ENCODE measurements around the gene CBLB. TPM values are rescaled to one million over a fixed set of nuclear protein-coding genes. Genes with fewer than 3 reads are reported as not detected.

Gene CBLB
- total and polyA plus RNA-seq, 4 experiments from 2014 or later = 17.0 to 106 (median 66.6) TPM

DNA sequence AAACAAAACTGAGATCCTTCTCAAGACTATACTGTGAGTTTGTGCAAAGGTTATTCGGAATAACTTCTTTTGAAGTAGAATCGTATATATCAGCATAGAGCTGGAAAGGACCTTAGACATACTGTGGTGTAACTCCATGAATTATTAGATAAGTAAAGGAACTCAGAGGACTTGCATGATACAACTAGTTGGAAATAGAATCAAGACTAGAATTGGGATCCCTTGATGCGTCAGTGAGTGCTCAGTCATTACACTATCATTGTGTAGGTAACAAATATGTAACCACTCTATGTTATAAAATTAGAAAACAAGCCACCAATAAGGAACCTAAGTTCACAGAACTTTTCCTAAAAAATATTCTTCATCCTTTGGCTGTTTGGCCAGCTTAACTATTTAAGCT, 61.1 kb downstream of the CBLB start:
- no peak for DNase-seq
- intact Hi-C loops (cut with micrococcal nuclease) = loop anchor here (2.0 to 5.0 kb wide), 3 partner anchors 15 to 121 kb away; no protein-coding TSS in a partner anchor
- POLR2A ChIA-PET (ENCODE audit: partially characterized antibody) = interaction anchor here (1.1 to 1.4 kb wide), 3 partner anchors 10 to 29 kb away, joined by 3 read pairs; no protein-coding TSS in a partner anchor
- Mint-ChIP-seq H3K27me3 (no peaks in the 10 kb centered on the region), H3K36me3 (peaks cover 8 to 22% of the 10 kb centered on the region in 2 donors), H3K9me3 (no peaks in the 10 kb centered on the region), H3K27ac (no peak overlapping the region), H3K4me3 (no peak overlapping the region), H3K4me1 (peaks cover 42 to 72% (median 51%) of the 10 kb centered on the region in 4 donors)
- no peaks in the 10 kb centered on the region for H3K27me3 ChIP-seq (ENCODE audit: insufficient read depth, low read length)
- no peaks in the 10 kb centered on the region for H3K9me3 ChIP-seq (ENCODE audit: control insufficient read depth in 1 of 2, low read length in 2 of 2)
- H3K4me3 ChIP-seq (ENCODE audit: low read length in 2 of 2) = no peak overlapping the region
- peaks cover 49% of the 10 kb centered on the region for H3K4me1 ChIP-seq (ENCODE audit: insufficient read depth, low read length)
- no peaks in the 10 kb centered on the region for H3K36me3 ChIP-seq (ENCODE audit: insufficient read depth, low read length)
- CTCF ChIA-PET (ENCODE audit: partially characterized antibody) = interaction anchor here (1.6 kb wide), 1 partner anchor 43 kb away, joined by 3 read pairs; no protein-coding TSS in a partner anchor
- no peak overlapping the region for H3K27ac ChIP-seq (ENCODE audit: low read depth, low read length)

DNA sequence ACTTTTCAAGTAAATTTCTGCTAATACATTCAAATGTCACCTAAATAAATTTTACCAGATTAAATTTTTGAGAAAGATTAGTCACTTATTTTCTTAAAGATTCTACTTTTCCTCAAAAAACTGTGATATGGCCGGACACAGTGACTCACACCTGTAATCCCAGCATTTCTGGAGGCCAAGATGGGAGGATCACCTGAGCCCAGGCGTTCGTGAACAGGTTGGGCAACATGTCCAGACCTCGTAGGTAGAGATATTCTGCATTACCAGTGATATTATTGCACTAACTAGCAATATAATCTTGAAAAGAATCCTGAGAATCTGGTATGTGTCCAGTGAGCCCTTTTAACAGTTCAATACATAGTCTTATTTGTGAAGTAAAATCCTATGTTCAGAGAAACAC, 61.7 kb downstream of the CBLB start:
- no peak for DNase-seq
- Mint-ChIP-seq H3K27ac (no peak overlapping the region), H3K4me3 (peak overlapping the region in 1 of 8 donors; percentile 3), H3K27me3 (no peaks in the 10 kb centered on the region), H3K36me3 (peaks cover 8 to 19% of the 10 kb centered on the region in 2 donors), H3K4me1 (peaks cover 42 to 72% (median 51%) of the 10 kb centered on the region in 4 donors), H3K9me3 (no peaks in the 10 kb centered on the region)
- no peaks in the 10 kb centered on the region for H3K36me3 ChIP-seq (ENCODE audit: insufficient read depth, low read length)
- H3K9me3 ChIP-seq (ENCODE audit: control insufficient read depth in 1 of 2, low read length in 2 of 2) = no peaks in the 10 kb centered on the region
- H3K27me3 ChIP-seq (ENCODE audit: insufficient read depth, low read length) = no peaks in the 10 kb centered on the region
- no peak overlapping the region for H3K27ac ChIP-seq (ENCODE audit: low read depth, low read length)
- H3K4me1 ChIP-seq (ENCODE audit: insufficient read depth, low read length) = peaks cover 53% of the 10 kb centered on the region
- CTCF ChIA-PET (ENCODE audit: partially characterized antibody) = no interaction called here
- intact Hi-C loops (cut with micrococcal nuclease) = loop anchor here (2.0 to 5.0 kb wide), 3 partner anchors 16 to 120 kb away; no protein-coding TSS in a partner anchor
- no peak overlapping the region for H3K4me3 ChIP-seq (ENCODE audit: low read length in 2 of 2)
- POLR2A ChIA-PET (ENCODE audit: partially characterized antibody) = interaction anchor here (1.0 to 1.4 kb wide), 3 partner anchors 10 to 29 kb away, joined by 3 to 5 read pairs (median 3); no protein-coding TSS in a partner anchor

DNA sequence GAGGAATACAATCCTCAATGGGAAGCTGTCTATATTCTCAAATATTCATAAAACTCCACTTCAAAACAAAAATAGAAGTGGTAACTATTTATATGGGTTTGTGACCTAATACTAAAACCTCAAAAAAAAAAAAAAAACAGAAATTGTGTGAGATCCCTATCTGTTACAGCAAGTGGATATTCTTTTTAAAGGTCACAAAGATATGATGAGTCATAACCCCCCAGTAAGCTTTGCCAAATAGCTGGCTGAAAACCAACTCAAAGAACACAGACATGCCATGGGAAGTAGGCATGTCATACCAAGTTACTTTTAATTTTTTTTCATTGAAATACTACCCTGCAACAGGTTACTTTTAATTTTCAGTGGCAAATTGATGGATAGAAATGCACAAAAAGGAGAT, 62.5 kb downstream of the CBLB start:
- DNase-seq = peak in 4 of 5 donors; percentile 50 to 79 (median 62)
- Mint-ChIP-seq H3K27me3 (no peaks in the 10 kb centered on the region), H3K9me3 (no peaks in the 10 kb centered on the region), H3K36me3 (peaks cover 5 to 23% of the 10 kb centered on the region in 2 donors), H3K4me1 (peaks cover 46 to 72% (median 54%) of the 10 kb centered on the region in 4 donors), H3K4me3 (peak overlapping the region in 5 of 8 donors; percentile 0 to 48 (median 3)), H3K27ac (peak overlapping the region; percentile 35 to 89 (median 76))
- no peak overlapping the region for H3K27ac ChIP-seq (ENCODE audit: low read depth, low read length)
- no peaks in the 10 kb centered on the region for H3K9me3 ChIP-seq (ENCODE audit: control insufficient read depth in 1 of 2, low read length in 2 of 2)
- intact Hi-C loops (cut with micrococcal nuclease) = loop anchor here (1.0 to 5.0 kb wide), 5 partner anchors 16 to 120 kb away; no protein-coding TSS in a partner anchor
- CTCF ChIA-PET (ENCODE audit: partially characterized antibody) = no interaction called here
- POLR2A ChIA-PET (ENCODE audit: partially characterized antibody) = interaction anchor here (1.0 to 1.2 kb wide), 5 partner anchors 23 to 63 kb away, joined by 3 to 5 read pairs (median 5); no protein-coding TSS in a partner anchor
- H3K4me1 ChIP-seq (ENCODE audit: insufficient read depth, low read length) = peaks cover 59% of the 10 kb centered on the region
- no peak overlapping the region for H3K4me3 ChIP-seq (ENCODE audit: low read length in 2 of 2)
- no peaks in the 10 kb centered on the region for H3K36me3 ChIP-seq (ENCODE audit: insufficient read depth, low read length)
- H3K27me3 ChIP-seq (ENCODE audit: insufficient read depth, low read length) = no peaks in the 10 kb centered on the region

DNA sequence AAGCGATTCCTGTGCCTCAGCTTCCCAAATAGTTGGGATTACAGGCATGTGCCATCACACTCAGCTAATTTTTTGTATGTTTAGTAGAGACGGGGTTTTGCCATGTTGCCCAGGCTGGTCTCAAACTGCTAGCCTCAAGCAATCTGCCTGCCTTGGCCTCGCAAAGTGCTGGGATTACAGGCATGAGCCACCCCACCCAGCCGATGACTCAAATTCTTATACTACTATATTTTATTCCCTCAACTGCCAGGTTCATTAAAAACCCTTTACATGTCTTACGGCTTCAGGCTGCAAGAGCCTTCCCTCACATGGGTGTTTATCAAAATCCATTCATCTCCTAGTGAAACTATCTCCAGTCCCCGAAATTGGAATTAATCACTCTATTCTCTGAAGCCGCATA, 63.4 kb downstream of the CBLB start:
- Mint-ChIP-seq H3K27me3 (no peaks in the 10 kb centered on the region), H3K27ac (peak overlapping the region in 5 of 7 donors; percentile 76 to 89 (median 82)), H3K4me3 (no peak overlapping the region), H3K4me1 (peaks cover 48 to 74% (median 54%) of the 10 kb centered on the region in 4 donors), H3K36me3 (peaks cover 5 to 23% of the 10 kb centered on the region in 2 donors), H3K9me3 (no peaks in the 10 kb centered on the region)
- Histone ChIP-seq H3K4me3 (ENCODE audit: low read length in 2 of 2) (no peak overlapping the region), H3K36me3 (ENCODE audit: insufficient read depth, low read length) (no peaks in the 10 kb centered on the region), H3K27me3 (ENCODE audit: insufficient read depth, low read length) (no peaks in the 10 kb centered on the region), H3K4me1 (ENCODE audit: insufficient read depth, low read length) (peaks cover 59% of the 10 kb centered on the region), H3K27ac (ENCODE audit: low read depth, low read length) (no peak overlapping the region), H3K9me3 (ENCODE audit: control insufficient read depth in 1 of 2, low read length in 2 of 2) (no peaks in the 10 kb centered on the region)
- ChIA-PET CTCF (ENCODE audit: partially characterized antibody) (no interaction called here), POLR2A (ENCODE audit: partially characterized antibody) (no interaction called here)
- DNase-seq = no peak
- intact Hi-C loops (cut with micrococcal nuclease) = loop anchor here (5.0 kb wide), 1 partner anchor 33 kb away; no protein-coding TSS in a partner anchor

DNA sequence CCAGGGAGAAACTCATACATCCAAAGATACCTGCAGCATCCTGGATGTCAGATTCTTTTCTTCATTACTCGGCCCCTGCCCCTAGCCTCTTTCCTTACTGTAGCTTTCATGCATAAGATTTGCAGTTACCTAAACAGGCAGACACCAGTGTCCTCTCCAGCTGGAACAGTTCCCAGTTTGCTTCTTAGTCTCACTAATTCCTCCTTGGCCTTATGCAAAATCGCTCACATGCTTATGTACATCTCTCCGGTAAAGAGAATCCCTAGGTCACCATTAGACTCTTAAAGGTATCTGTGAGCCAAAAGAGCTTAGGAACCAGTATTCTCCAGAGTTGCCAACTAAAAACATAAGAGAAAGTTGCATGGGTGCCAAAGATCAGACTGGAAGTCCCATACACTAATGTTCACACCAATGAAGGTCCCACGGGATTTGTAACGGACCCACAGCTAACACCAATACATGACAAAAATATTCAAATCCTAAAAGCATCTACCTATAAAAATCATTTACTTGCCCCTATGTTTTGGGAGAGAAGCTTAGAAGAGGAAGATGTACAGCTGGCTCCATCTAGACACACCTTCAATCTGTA, 66.6 kb downstream of the CBLB start:
- H3K4me3 Mint-ChIP-seq = peak overlapping the region in 4 of 8 donors; percentile 12 to 51 (median 28)
- peaks cover 48 to 81% (median 61%) of the 10 kb centered on the region in 4 donors for H3K4me1 Mint-ChIP-seq
- intact Hi-C loops (cut with micrococcal nuclease) = no loop called here
- H3K27ac ChIP-seq (ENCODE audit: low read depth, low read length) = no peak overlapping the region
- no peaks in the 10 kb centered on the region for H3K36me3 ChIP-seq (ENCODE audit: insufficient read depth, low read length)
- peak overlapping the region in 6 of 7 donors; percentile 3 to 67 (median 40) for H3K27ac Mint-ChIP-seq
- H3K27me3 ChIP-seq (ENCODE audit: insufficient read depth, low read length) = no peaks in the 10 kb centered on the region
- H3K27me3 Mint-ChIP-seq = no peaks in the 10 kb centered on the region
- ChIA-PET POLR2A (ENCODE audit: partially characterized antibody) (interaction anchor here (0.9 to 1.4 kb wide), 2 partner anchors 18 to 66 kb away, joined by 3 read pairs; partner anchors contain the start of gene CBLB), CTCF (ENCODE audit: partially characterized antibody) (interaction anchor here (1.0 to 1.1 kb wide), 2 partner anchors 29 to 89 kb away, joined by 3 read pairs; no protein-coding TSS in a partner anchor)
- no peaks in the 10 kb centered on the region for H3K9me3 ChIP-seq (ENCODE audit: control insufficient read depth in 1 of 2, low read length in 2 of 2)
- no peaks in the 10 kb centered on the region for H3K9me3 Mint-ChIP-seq
- DNase-seq = no peak
- H3K4me3 ChIP-seq (ENCODE audit: low read length in 2 of 2) = no peak overlapping the region
- peaks cover 6 to 30% of the 10 kb centered on the region in 2 donors for H3K36me3 Mint-ChIP-seq
- H3K4me1 ChIP-seq (ENCODE audit: insufficient read depth, low read length) = peaks cover 68% of the 10 kb centered on the region

DNA sequence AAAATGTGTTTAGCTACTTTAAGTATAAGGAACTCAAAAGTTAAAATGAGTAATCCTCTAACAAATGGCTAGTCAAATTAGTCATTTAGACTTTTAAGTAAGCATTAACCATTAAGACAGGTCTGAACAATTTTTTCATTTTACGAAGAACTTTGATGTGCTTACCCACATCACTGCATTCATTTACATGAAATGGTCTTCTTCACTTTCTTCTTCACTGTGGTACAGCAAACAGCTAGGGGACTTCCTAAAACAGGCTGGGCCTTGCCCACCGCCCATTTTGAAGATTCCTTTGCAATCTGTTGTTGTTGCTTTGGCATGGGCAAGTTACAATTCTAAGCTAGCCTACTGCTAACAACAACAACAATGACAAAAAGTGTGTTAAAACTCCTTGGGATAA, 67.4 kb downstream of the CBLB start:
- H3K27ac ChIP-seq (ENCODE audit: low read depth, low read length) = no peak overlapping the region
- ChIA-PET POLR2A (ENCODE audit: partially characterized antibody) (interaction anchor here (0.6 to 1.4 kb wide), 3 partner anchors 18 to 428 kb away, joined by 3 read pairs; partner anchors contain the start of gene CBLB), CTCF (ENCODE audit: partially characterized antibody) (interaction anchor here (0.8 to 1.1 kb wide), 3 partner anchors 10 to 89 kb away, joined by 3 read pairs; no protein-coding TSS in a partner anchor)

DNA sequence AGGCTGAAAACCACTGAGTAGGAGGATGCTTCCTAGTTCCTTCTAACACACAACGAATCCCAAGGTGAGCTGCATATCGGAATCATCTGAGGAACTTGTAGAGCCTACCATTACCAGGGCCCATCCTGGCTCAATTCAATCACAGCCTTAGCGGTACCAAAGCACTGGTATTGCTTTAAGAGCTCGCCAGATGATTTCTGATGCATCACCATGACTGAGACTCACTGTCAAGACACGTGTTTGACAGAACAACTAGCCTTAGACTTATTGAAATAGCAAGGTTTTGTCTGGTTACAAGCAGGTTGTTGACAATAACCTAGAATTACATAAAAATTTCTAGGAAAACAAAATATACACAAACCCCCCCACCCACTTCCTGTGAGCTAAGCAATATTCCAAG, 68.5 kb downstream of the CBLB start:
- Histone ChIP-seq H3K4me3 (ENCODE audit: low read length in 2 of 2) (no peak overlapping the region), H3K9me3 (ENCODE audit: control insufficient read depth in 1 of 2, low read length in 2 of 2) (no peaks in the 10 kb centered on the region), H3K27ac (ENCODE audit: low read depth, low read length) (no peak overlapping the region), H3K4me1 (ENCODE audit: insufficient read depth, low read length) (peaks cover 53% of the 10 kb centered on the region), H3K36me3 (ENCODE audit: insufficient read depth, low read length) (no peaks in the 10 kb centered on the region), H3K27me3 (ENCODE audit: insufficient read depth, low read length) (no peaks in the 10 kb centered on the region)
- no peaks in the 10 kb centered on the region for H3K27me3 Mint-ChIP-seq
- H3K9me3 Mint-ChIP-seq = no peaks in the 10 kb centered on the region
- intact Hi-C loops (cut with micrococcal nuclease) = no loop called here
- POLR2A ChIA-PET (ENCODE audit: partially characterized antibody) = no interaction called here
- H3K4me3 Mint-ChIP-seq = peak overlapping the region in 3 of 8 donors; percentile 2 to 70 (median 19)
- H3K36me3 Mint-ChIP-seq = peaks cover 7 to 29% of the 10 kb centered on the region in 2 donors
- no peak for DNase-seq
- H3K27ac Mint-ChIP-seq = peak overlapping the region in 4 of 7 donors; percentile 27 to 40 (median 30)
- CTCF ChIA-PET (ENCODE audit: partially characterized antibody) = no interaction called here
- peaks cover 52 to 78% (median 61%) of the 10 kb centered on the region in 4 donors for H3K4me1 Mint-ChIP-seq

More for the DNA sequence above, 67.4 kb downstream of the CBLB start:
- peak overlapping the region in 3 of 8 donors; percentile 12 to 51 (median 27) for H3K4me3 Mint-ChIP-seq
- Histone ChIP-seq H3K36me3 (ENCODE audit: insufficient read depth, low read length) (no peaks in the 10 kb centered on the region), H3K4me1 (ENCODE audit: insufficient read depth, low read length) (peaks cover 62% of the 10 kb centered on the region), H3K27me3 (ENCODE audit: insufficient read depth, low read length) (no peaks in the 10 kb centered on the region), H3K4me3 (ENCODE audit: low read length in 2 of 2) (no peak overlapping the region), H3K9me3 (ENCODE audit: control insufficient read depth in 1 of 2, low read length in 2 of 2) (no peaks in the 10 kb centered on the region)
- peaks cover 51 to 81% (median 61%) of the 10 kb centered on the region in 4 donors for H3K4me1 Mint-ChIP-seq
- no peaks in the 10 kb centered on the region for H3K9me3 Mint-ChIP-seq
- H3K27ac Mint-ChIP-seq = peak overlapping the region in 6 of 7 donors; percentile 17 to 72 (median 50)
- intact Hi-C loops (cut with micrococcal nuclease) = no loop called here
- peaks cover 9 to 31% of the 10 kb centered on the region in 2 donors for H3K36me3 Mint-ChIP-seq
- DNase-seq = peak in 1 of 5 donors; percentile 16
- H3K27me3 Mint-ChIP-seq = no peaks in the 10 kb centered on the region
